ENCODE data around the gene PBX1. TPM values are rescaled to one million over a fixed set of nuclear protein-coding genes. Genes with fewer than 3 reads are reported as not detected.

Gene PBX1
- total and polyA plus RNA-seq, 2 donors (not counting 3 experiments of a cell fraction or from before 2014, with no cell fraction given), result 10.7 to 24.1 TPM

GRCh38 chr1:164830628-164831027 is 271.6 kb downstream of the PBX1 start:
- Histone ChIP-seq H2AFZ (ENCODE audit: low read depth, low read length) (no peak overlapping the region), H3K27me3 (ENCODE audit: control insufficient read depth in 2 of 2, insufficient read depth in 2 of 2, low read length in 2 of 2) (no peaks in the 10 kb centered on the region), H3K36me3 (ENCODE audit: control insufficient read depth in 2 of 2, extremely low read depth in 1 of 2, insufficient read depth in 2 of 2, low read length in 2 of 2) (no peaks in the 10 kb centered on the region), H3K4me1 (ENCODE audit: control insufficient read depth, extremely low read depth, insufficient read depth, low read length) (no peaks in the 10 kb centered on the region), H4K20me1 (replicated peaks; ENCODE audit: control insufficient read depth, extremely low read depth, insufficient read depth, low read length) (no peaks in the 10 kb centered on the region), H3K9me1 (replicated peaks; ENCODE audit: control insufficient read depth, extremely low read depth, insufficient read depth, low read length) (no peaks in the 10 kb centered on the region), H3K9me3 (replicated peaks; ENCODE audit: control insufficient read depth, insufficient read depth, low read length) (no peaks in the 10 kb centered on the region), H3K4me2 (ENCODE audit: insufficient read depth, low read length) (no peak overlapping the region), H3K4me3 (replicated peaks in 1 of 3; ENCODE audit: insufficient read depth in 1 of 3, low read depth in 1 of 3, low read length in 3 of 3) (no peak overlapping the region), H3K27ac (ENCODE audit: insufficient read depth, low read depth, low read length) (no peak overlapping the region), H3K79me2 (ENCODE audit: control insufficient read depth, insufficient read depth, low read length) (no peaks in the 10 kb centered on the region), H3K9ac (replicated peaks; ENCODE audit: extremely low read depth, insufficient read depth, low read length) (no peak overlapping the region)
- no peak for FAIRE-seq
- CTCF ChIA-PET, result no interaction called here
- POLR2A ChIA-PET, result no interaction called here
- dilution Hi-C loops (cut with MboI; ENCODE audit: extremely low pct_ligation_motif_present, low sequenced_read_pairs), result no loop called here
- DNase-seq (ENCODE audit: low read depth, low spot score), result no peak
- BruUV-seq (replicated peaks), result no TSS peak
- no peak for TF ChIP-seq FOS (IDR thresholded peaks at IDR 0.05; ENCODE audit: borderline replicate concordance, insufficient read depth, low read length)
- no peak for TF ChIP-seq JUN (IDR thresholded peaks at IDR 0.05; ENCODE audit: borderline replicate concordance, insufficient read depth, insufficient read length, low read depth)
- no peak for TF ChIP-seq GATA2 (IDR thresholded peaks at IDR 0.05; ENCODE audit: insufficient read depth, insufficient read length, low read depth, low read length)
- TF ChIP-seq CTCF (IDR thresholded peaks at IDR 0.05; ENCODE audit: extremely low read depth in 1 of 2, insufficient read depth in 1 of 2, low read depth in 1 of 2, low read length in 2 of 2), result no peak
- no peak for TF ChIP-seq POLR2AphosphoS5 (IDR thresholded peaks at IDR 0.05; ENCODE audit: insufficient read depth, low read depth, low read length)
- TF ChIP-seq MYC (IDR thresholded peaks at IDR 0.05; ENCODE audit: low read depth, low read length), result no peak
- TF ChIP-seq POLR2A (IDR thresholded peaks at IDR 0.05; ENCODE audit: low read depth, low read length), result no peak
- no peak for TF ChIP-seq EZH2 (IDR thresholded peaks at IDR 0.05; ENCODE audit: borderline replicate concordance, low read depth, low read length, severe bottlenecking)
- intact Hi-C loops (cut with micrococcal nuclease), result no loop called here
